RWPE1 (cell line): Measurements from ENCODE around the gene ATXN7L2.

Source experiments
- CTCF ChIA-PET: fragments of 350-600 bp; sonication (Branson Sonifier 250); formaldehyde crosslinking; extraction: SDS; loops from one replicate; lab custom pipeline; 2021; lab: Yijun Ruan, JAX
- POLR2A ChIA-PET: fragments of 400-600 bp; formaldehyde crosslinking; extraction: SDS; loops from one replicate; lab custom pipeline; 2020; ENCODE audit warnings: antibody characterized with exemption; ENCODE audit not compliant: low non-redundant PET; lab: Yijun Ruan, JAX
- DNase-seq: peaks from one replicate; pipeline ENCODE4 v3.0.0; 2012; ENCODE audit warnings: low spot score
- H3K27ac ChIP-seq: fragments of 450-650 bp; 2 replicates; pipeline ENCODE4 v1.5.1; 2017
- TF ChIP-seq, protein P1 (sequence below): fragments of 450-650 bp; conservative IDR thresholded peaks from 2 replicates; pipeline ENCODE4 v1.5.1; 2017; ENCODE audit warnings: low read depth, mild to moderate bottlenecking

Gene ATXN7L2

DNA sequence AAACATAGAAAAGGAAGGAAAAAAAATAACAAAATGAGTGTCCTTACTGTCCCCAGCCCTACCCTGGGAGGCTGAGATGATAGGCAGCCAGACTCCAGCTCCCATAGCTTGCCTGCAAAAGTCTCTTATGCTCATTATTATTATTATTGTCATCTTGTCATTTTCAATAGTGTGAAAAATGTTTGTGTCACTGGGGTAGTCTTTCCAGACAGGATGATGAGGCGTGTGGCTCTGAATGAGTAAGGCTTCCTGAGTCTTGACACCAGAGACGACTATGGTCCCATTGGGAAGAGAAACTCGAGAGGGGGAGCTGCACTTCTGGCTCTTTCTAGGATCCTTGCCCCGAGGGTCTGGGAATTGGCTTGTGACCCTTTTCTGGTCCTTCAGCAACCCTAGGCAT, 9.1 kb downstream of the ATXN7L2 start:
- no peak for DNase-seq
- TF ChIP-seq, protein P1, sequence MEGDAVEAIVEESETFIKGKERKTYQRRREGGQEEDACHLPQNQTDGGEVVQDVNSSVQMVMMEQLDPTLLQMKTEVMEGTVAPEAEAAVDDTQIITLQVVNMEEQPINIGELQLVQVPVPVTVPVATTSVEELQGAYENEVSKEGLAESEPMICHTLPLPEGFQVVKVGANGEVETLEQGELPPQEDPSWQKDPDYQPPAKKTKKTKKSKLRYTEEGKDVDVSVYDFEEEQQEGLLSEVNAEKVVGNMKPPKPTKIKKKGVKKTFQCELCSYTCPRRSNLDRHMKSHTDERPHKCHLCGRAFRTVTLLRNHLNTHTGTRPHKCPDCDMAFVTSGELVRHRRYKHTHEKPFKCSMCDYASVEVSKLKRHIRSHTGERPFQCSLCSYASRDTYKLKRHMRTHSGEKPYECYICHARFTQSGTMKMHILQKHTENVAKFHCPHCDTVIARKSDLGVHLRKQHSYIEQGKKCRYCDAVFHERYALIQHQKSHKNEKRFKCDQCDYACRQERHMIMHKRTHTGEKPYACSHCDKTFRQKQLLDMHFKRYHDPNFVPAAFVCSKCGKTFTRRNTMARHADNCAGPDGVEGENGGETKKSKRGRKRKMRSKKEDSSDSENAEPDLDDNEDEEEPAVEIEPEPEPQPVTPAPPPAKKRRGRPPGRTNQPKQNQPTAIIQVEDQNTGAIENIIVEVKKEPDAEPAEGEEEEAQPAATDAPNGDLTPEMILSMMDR = no peak
- peak overlapping the region; percentile 83 for H3K27ac ChIP-seq
- ChIA-PET POLR2A (no interaction called here), CTCF (interaction anchor here (0.6 to 10.6 kb wide), 7 partner anchors 12 to 142 kb away, joined by 3 to 180 read pairs (median 6); partner anchors contain the start of gene AMIGO1)

- CTCF ChIA-PET = interaction anchor here (0.6 to 10.6 kb wide), 10 partner anchors 9 to 693 kb away, joined by 3 to 180 read pairs (median 3); partner anchors contain the start of genes AMIGO1 and PSMA5
- H3K27ac ChIP-seq = peak overlapping the region; percentile 83
- POLR2A ChIA-PET = interaction anchor here (0.6 kb wide), 1 partner anchor 63 kb away, joined by 3 read pairs; no protein-coding TSS in a partner anchor
- TF ChIP-seq, protein P1 = no peak
- no peak for DNase-seq
Measured at GRCh38 chr1:109493227-109493626, 9.5 kb downstream of the ATXN7L2 start.

- H3K27ac ChIP-seq = peak within 1 kb of the TSS; percentile 83
- TF ChIP-seq, protein P1 = peak; percentile 96
- ChIA-PET CTCF (interaction anchor here (0.6 to 10.6 kb wide), 13 partner anchors 11 to 332 kb away, joined by 3 to 180 read pairs (median 4); partner anchors contain the start of genes AMIGO1 and PSMA5), POLR2A (interaction anchor here (0.5 to 0.6 kb wide), 2 partner anchors 62 to 463 kb away, joined by 3 read pairs; no protein-coding TSS in a partner anchor)
- peak; percentile 85 for DNase-seq
Measured at GRCh38 chr1:109493805-109494539, 10.3 kb downstream of the ATXN7L2 start, which contains the start of gene CYB561D1. TSS of gene CYB561D1 (plus strand) at chr1:109494094. CDS start at chr1:109494140, 46 bp downstream.

DNA sequence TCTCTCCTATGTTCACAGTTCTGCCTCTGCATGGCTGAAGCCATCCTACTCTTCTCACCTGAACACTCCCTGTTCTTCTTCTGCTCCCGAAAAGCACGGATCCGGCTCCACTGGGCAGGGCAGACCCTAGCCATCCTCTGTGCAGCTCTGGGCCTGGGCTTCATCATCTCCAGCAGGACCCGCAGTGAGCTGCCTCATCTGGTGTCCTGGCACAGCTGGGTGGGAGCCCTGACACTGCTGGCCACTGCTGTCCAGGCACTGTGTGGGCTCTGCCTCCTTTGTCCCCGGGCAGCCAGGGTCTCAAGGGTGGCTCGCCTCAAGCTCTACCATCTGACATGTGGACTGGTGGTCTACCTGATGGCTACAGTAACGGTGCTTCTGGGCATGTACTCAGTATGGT, 12.0 kb downstream of the ATXN7L2 start:
- no peak for DNase-seq
- ChIA-PET POLR2A (no interaction called here), CTCF (interaction anchor here (10.6 kb wide), 1 partner anchor 37 kb away, joined by 180 read pairs; no protein-coding TSS in a partner anchor)
- TF ChIP-seq, protein P1 = no peak
- no peak overlapping the region for H3K27ac ChIP-seq

DNA sequence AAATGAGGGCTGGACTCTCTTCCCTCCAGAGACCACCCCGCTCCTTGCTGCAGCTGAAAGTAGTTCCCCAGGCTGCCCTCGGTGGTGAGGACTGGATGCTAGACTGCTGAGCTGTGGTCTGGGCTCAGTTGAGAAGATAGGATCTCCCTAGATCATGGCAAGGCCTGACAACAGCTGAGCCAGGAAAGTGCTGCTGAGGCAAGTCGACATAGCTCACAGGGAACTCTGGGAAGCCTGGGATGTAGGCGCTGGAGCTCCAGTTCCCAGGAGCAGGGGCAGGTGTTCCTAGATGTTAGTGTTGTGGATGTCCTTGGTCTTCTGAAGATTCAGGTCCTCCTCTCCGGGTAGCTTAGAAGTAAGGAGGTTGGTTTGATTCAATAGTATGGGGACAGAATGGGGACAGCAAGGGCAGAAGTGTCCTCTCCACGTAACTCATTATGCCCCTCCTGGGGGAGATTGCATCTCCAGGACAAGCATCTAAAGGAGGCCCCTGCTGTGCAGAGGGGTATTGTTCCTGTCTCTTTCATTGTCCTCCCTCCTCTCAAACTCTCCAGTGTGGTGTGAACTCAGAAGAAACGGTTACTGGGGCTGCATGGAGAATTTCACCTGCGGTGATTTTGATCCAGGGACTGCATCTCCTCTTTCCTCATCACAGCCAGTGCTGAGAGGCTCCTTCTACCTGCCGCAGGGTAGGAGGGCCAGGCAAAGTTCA, 13.9 kb downstream of the ATXN7L2 start:
- DNase-seq = no peak
- POLR2A ChIA-PET = interaction anchor here (0.7 kb wide), 1 partner anchor 12 kb away, joined by 3 read pairs; the partner anchor contains the start of gene AMIGO1
- CTCF ChIA-PET = interaction anchor here (0.6 to 4.7 kb wide), 5 partner anchors 35 to 143 kb away, joined by 3 to 53 read pairs (median 3); no protein-coding TSS in a partner anchor
- TF ChIP-seq, protein P1 = no peak
- H3K27ac ChIP-seq = no peak overlapping the region
